ENCODE results near the gene FBXO3. TPM values are rescaled to one million over a fixed set of nuclear protein-coding genes. Genes with fewer than 3 reads are reported as not detected.

The FBXO3 gene
- total RNA-seq, 1 donor, result 30.7 TPM

DNA sequence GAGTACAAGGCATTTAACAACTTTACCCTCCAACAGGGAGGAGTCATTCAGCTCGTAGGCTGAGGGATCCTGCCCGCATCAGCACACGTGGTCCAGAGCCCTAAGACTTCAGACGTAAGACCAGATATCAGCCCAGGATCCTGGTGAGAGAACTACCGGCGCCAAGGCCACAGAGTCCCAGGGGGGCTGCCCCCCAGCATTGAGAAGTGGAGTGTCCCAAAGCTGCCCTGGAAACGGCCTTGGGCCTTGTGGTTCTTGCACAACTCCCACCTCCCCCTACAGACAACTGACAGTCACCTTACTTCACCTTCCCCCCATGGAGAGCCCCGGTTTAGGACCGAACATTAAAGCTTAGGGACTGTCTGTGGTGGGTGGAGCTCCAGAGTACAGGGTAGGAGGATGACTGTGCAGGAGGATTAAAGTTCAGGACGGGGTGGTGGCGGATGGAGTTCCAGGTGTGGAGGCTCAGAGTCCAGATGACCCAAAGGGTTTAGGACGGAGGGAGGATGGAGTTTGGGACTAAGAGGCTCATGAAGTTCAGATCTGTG, 74.7 kb downstream of the FBXO3 start:
- H3K4me3 ChIP-seq (ENCODE audit: low read depth, low read length), result no peak overlapping the region
- no peak for TF ChIP-seq CTCF (IDR thresholded peaks at IDR 0.05; ENCODE audit: insufficient read depth, low read depth, low read length)
- no peak for DNase-seq (ENCODE audit: low read depth)

- TF ChIP-seq CTCF (IDR thresholded peaks at IDR 0.05; ENCODE audit: insufficient read depth, low read depth, low read length), result no peak
- H3K4me3 ChIP-seq (ENCODE audit: low read depth, low read length), result no peak overlapping the region
- DNase-seq (ENCODE audit: low read depth), result no peak
These were observed 75.4 kb downstream of the FBXO3 start for GRCh38 chr11:33698921-33699320.

DNA sequence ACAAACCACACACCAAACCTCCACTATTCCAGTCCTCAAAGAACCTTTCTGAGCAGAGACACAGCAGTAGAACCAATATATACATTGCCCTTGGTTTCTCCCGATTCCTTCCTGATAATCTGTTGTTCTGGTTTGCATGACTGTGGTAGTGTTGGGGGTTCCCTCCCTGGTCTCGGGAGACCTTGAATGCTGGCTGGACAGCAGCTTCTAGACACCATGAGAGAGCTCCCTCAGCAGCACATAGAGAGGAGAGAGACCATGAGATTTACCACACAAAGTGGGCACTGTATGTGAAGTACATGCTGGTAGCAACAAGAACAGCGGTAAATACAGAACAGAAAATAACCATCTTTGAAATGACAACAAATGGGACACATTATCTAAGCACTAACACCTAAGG, 76.3 kb downstream of the FBXO3 start:
- TF ChIP-seq CTCF (IDR thresholded peaks at IDR 0.05; ENCODE audit: insufficient read depth, low read depth, low read length), result no peak
- DNase-seq (ENCODE audit: low read depth), result no peak
- no peak overlapping the region for H3K4me3 ChIP-seq (ENCODE audit: low read depth, low read length)

DNA sequence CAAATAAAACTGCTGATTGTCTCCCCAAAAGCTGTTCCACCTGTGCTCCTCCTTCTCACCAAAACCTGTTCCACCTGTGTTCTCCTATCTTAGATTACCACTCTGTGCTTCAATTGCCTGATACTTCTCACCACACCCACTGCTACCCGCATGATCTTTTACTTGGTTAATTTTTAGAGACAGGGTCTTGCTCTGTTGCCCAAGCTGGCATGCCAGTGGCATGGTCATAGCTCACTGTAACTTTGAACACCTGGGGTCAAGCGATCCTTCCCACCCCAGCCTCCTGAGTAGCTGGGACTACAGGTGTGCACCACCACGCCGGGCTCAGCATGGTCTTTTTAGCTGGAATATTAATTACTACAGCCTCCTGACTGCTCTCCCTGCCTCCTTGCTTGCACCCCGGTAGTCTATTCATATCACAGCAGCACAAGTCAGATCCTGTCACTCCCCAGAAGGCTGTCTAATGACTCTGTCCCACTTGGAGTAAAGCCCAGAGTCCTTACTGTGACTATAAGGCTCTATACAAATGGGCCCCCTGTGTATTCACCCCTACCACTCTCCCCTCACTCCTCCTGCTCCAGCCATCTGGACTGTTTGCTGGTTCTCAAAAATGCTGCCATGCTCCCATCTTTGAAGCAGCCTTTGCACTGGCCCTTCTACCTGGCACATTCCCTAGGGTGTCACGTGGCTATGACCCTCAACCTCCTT, 77.2 kb downstream of the FBXO3 start:
- H3K4me3 ChIP-seq (ENCODE audit: low read depth, low read length), result no peak overlapping the region
- no peak for TF ChIP-seq CTCF (IDR thresholded peaks at IDR 0.05; ENCODE audit: insufficient read depth, low read depth, low read length)
- DNase-seq (ENCODE audit: low read depth), result no peak

DNA sequence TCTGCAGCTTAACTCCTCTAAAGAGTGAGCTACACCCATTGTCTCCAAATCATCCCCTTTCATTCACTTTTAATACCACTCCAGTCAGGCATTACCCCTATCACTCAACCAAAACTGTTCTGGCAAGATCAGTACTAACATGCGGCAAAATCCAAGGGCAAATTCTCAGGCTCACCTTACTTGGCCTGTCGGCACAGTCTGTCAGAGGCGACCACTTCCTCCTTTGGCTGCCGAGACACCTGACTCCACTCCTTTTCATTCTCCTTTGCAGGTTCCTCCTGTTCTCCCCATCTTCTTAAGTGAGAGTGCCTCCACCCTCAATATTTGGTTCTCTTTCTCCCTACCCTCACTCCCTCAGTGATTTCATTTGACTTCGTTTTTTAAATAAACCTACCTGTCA, 77.9 kb downstream of the FBXO3 start:
- no peak overlapping the region for H3K4me3 ChIP-seq (ENCODE audit: low read depth, low read length)
- no peak for TF ChIP-seq CTCF (IDR thresholded peaks at IDR 0.05; ENCODE audit: insufficient read depth, low read depth, low read length)
- DNase-seq (ENCODE audit: low read depth), result no peak

- no peak overlapping the region for H3K4me3 ChIP-seq (ENCODE audit: low read depth, low read length)
- TF ChIP-seq CTCF (IDR thresholded peaks at IDR 0.05; ENCODE audit: insufficient read depth, low read depth, low read length), result no peak
- no peak for DNase-seq (ENCODE audit: low read depth)
These were observed 79.2 kb downstream of the FBXO3 start for GRCh38 chr11:33695051-33695566.

Data from fibroblast of villous mesenchyme (primary cell).